Left lung (tissue), 10 donors: Measurements from ENCODE around the gene IZUMO4. TPM values are rescaled to one million over a fixed set of nuclear protein-coding genes. Genes with fewer than 3 reads are reported as not detected.

Experiments used
- ATAC-seq: fragments of 200-7000 bp; cut with Tn5 transposase; one replicate; pipeline ENCODE4 v1.9.1; 2020; ENCODE audit warnings: moderate library complexity
- DNase-seq, 4 donors: peaks; one replicate each; pipeline ENCODE4 v3.0.0-alpha.2; 2013 to 2020
- H3K27ac ChIP-seq, 2 donors: fragments of 200-600 bp; sonication (generic) in 1 of 2; one replicate each; pipeline versions ENCODE4 v1.5.0 to v1.8.0; 2020 to 2021
- H3K27me3 ChIP-seq, 2 donors: fragments of 200-600 bp; sonication (generic) in 1 of 2; one replicate each; pipeline versions ENCODE4 v1.5.0 to v1.8.0; 2020 to 2021
- H3K36me3 ChIP-seq, 2 donors: fragments of 200-600 bp; sonication (generic) in 1 of 2; one replicate each; pipeline versions ENCODE4 v1.5.0 to v1.8.0; 2020 to 2021
- H3K4me1 ChIP-seq, 2 donors: fragments of 200-600 bp; one replicate each; pipeline ENCODE4 v1.8.0; 2021
- H3K4me3 ChIP-seq, 2 donors: fragments of 200-600 bp; sonication (generic) in 1 of 2; one replicate each; pipeline versions ENCODE4 v1.5.0 to v1.8.0; 2020 to 2021; ENCODE audit warnings: mild to moderate bottlenecking in 1 of 2
- H3K9me3 ChIP-seq, 2 donors: fragments of 200-600 bp; sonication (generic) in 1 of 2; one replicate each; pipeline versions ENCODE4 v1.5.0 to v1.8.0; 2020 to 2021
- CTCF ChIP-seq, 2 donors: fragments of 200-600 bp; sonication (generic) in 1 of 2; IDR thresholded peaks; one replicate each; pipeline versions ENCODE4 v1.5.0 to v1.8.0; 2021; ENCODE audit warnings: antibody characterized with exemption in 2 of 2
- intact Hi-C, 2 donors: fragments of 100-400 bp; cut with DNase I; formaldehyde crosslinking; loops; one replicate each; pipeline versions ENCODE4 v1.11.2 to v1.14.2; 2022
- polyA plus RNA-seq, 6 donors: library from polyadenylated mRNA; unstranded; fragments of 120-200 nt; gene quantifications; one replicate each; pipeline ENCODE4 v1.2.1, GENCODE V29; 2013; ENCODE audit not compliant: insufficient read length in 6 of 6
- total RNA-seq, 2 donors: library from RNA; stranded (reverse); fragmentation: NEBNext Ultra II Directional; extraction: Animal tissue kit (Norgen Biotek cat#: 25700); gene quantifications; one replicate each; pipeline ENCODE4 v1.2.1, GENCODE V29; 2021
- donor health status: DM: no; HTN: yes; CAD: no.
- donor health status: DM: no; HTN: no; CAD: no.

The IZUMO4 gene
- total and polyA plus RNA-seq, 8 donors: 2.6 to 8.5 (median 5.9) TPM

- Histone ChIP-seq H3K36me3 (peaks cover 0 to 78% of the 10 kb centered on the region in 2 donors), H3K27ac (peak overlapping the region in 1 of 2 donors; percentile 84)
- intact Hi-C loops: no loop called here
Measured at GRCh38 chr19:2072757-2073551, 23.8 kb upstream of the IZUMO4 start.

GRCh38 chr19:2076526-2076944 is 20.2 kb upstream of the IZUMO4 start:
- no peak for ATAC-seq
- H3K36me3 ChIP-seq: peaks cover 0 to 99% of the 10 kb centered on the region in 2 donors
- H3K4me1 ChIP-seq: peaks cover 0 to 47% of the 10 kb centered on the region in 2 donors
- intact Hi-C loops: no loop called here
- DNase-seq: no peak
- no peak overlapping the region for H3K27ac ChIP-seq
- no peak for TF ChIP-seq CTCF (IDR thresholded peaks at IDR 0.05)
- no peaks in the 10 kb centered on the region for H3K9me3 ChIP-seq
- H3K4me3 ChIP-seq: no peak overlapping the region
- H3K27me3 ChIP-seq: no peaks in the 10 kb centered on the region

More at GRCh38 chr19:2072757-2073551, 23.8 kb upstream of the IZUMO4 start:
- Histone ChIP-seq H3K27me3 (no peaks in the 10 kb centered on the region), H3K4me3 (no peak overlapping the region), H3K4me1 (peaks cover 0 to 46% of the 10 kb centered on the region in 2 donors), H3K9me3 (no peaks in the 10 kb centered on the region)
- no peak for TF ChIP-seq CTCF (IDR thresholded peaks at IDR 0.05)
- no peak for ATAC-seq
- DNase-seq: no peak

- no peak overlapping the region for H3K27ac ChIP-seq
- no peak for ATAC-seq
- no peak for TF ChIP-seq CTCF (IDR thresholded peaks at IDR 0.05)
- H3K27me3 ChIP-seq: no peaks in the 10 kb centered on the region
- H3K36me3 ChIP-seq: peaks cover 0 to 98% of the 10 kb centered on the region in 2 donors
- intact Hi-C loops: no loop called here
- DNase-seq: no peak
- H3K9me3 ChIP-seq: no peaks in the 10 kb centered on the region
- H3K4me3 ChIP-seq: no peak overlapping the region
- H3K4me1 ChIP-seq: peaks cover 0 to 56% of the 10 kb centered on the region in 2 donors
Measured at GRCh38 chr19:2077398-2077797, 19.3 kb upstream of the IZUMO4 start.

- intact Hi-C loops: no loop called here
- Histone ChIP-seq H3K4me3 (no peak overlapping the region), H3K27ac (no peak overlapping the region), H3K9me3 (no peaks in the 10 kb centered on the region), H3K27me3 (no peaks in the 10 kb centered on the region), H3K36me3 (peaks cover 0 to 92% of the 10 kb centered on the region in 2 donors), H3K4me1 (peaks cover 0 to 56% of the 10 kb centered on the region in 2 donors)
- no peak for ATAC-seq
- no peak for DNase-seq
- TF ChIP-seq CTCF (IDR thresholded peaks at IDR 0.05): no peak
Measured at GRCh38 chr19:2077833-2078619, 18.7 kb upstream of the IZUMO4 start.
